Right lobe of liver (tissue), 6 donors: ENCODE results near the gene RABEP1. TPM values are rescaled to one million over a fixed set of nuclear protein-coding genes. Genes with fewer than 3 reads are reported as not detected.

ENCODE experiments used
- ATAC-seq, 4 donors: fragments of 200-7000 bp; cut with Tn5 transposase; one replicate each; pipeline ENCODE4 v1.9.1; 2020; ENCODE audit warnings: mild to moderate bottlenecking in 4 of 4, moderate library complexity in 4 of 4
- DNase-seq, 3 donors: peaks; one replicate each; pipeline ENCODE4 v3.0.0-alpha.2; 2020
- H3K27ac ChIP-seq, 3 donors: fragments of 200-600 bp; one replicate each; pipeline ENCODE4 v1.8.0; 2022
- H3K27me3 ChIP-seq, 2 donors: fragments of 200-600 bp; one replicate each; pipeline ENCODE4 v1.8.0; 2022
- H3K36me3 ChIP-seq, 4 donors: fragments of 200-600 bp; sonication (generic) in 1 of 4; one replicate each; pipeline versions ENCODE4 v1.5.1 to v1.8.0; 2017 to 2022; ENCODE audit warnings: control low read depth in 1 of 4
- H3K4me1 ChIP-seq, 4 donors: fragments of 200-600 bp; sonication (generic) in 1 of 4; one replicate each; pipeline versions ENCODE4 v1.5.1 to v1.8.0; 2017 to 2022; ENCODE audit warnings: control low read depth in 1 of 4
- H3K4me3 ChIP-seq, 3 donors: fragments of 200-600 bp; one replicate each; pipeline ENCODE4 v1.8.0; 2022
- H3K9me3 ChIP-seq, 4 donors: fragments of 200-600 bp; sonication (generic) in 1 of 4; one replicate each; pipeline versions ENCODE4 v1.5.1 to v1.8.0; 2017 to 2022; ENCODE audit warnings: control low read depth in 1 of 4
- POLR2A ChIP-seq: fragments of 450-650 bp; IDR thresholded peaks from one replicate; pipeline ENCODE4 v1.6.1; 2017; ENCODE audit warnings: antibody characterized with exemption, mild to moderate bottlenecking
- WGBS: methylation state at CpG from one replicate; pipeline ENCODE4 v1.1.6; 2018; ENCODE audit warnings: low coverage, low lambda C conversion rate; ENCODE audit not compliant: insufficient coverage; ENCODE audit errors: missing lambda C conversion rate; 5-methylcytosine and 5-hydroxymethylcytosine counted together
- intact Hi-C, 2 donors: fragments of 100-400 bp; cut with DNase I; formaldehyde crosslinking; loops; one replicate each; pipeline versions ENCODE4 v1.11.2 to v1.14.1; 2022
- total RNA-seq, 6 experiments: library from RNA; depleted of rRNA in 2 of 6; stranded (reverse); fragments of >200 nt in 2 of 6; fragmentation: NEBNext Ultra II Directional in 3 of 6; extraction: Animal tissue kit (Norgen Biotek cat#: 25700) in 3 of 6; gene quantifications; one replicate each; pipeline versions ENCODE4 v1.1.0 to v1.2.4, GENCODE V29; 2016 to 2023
- TF ChIP-seq, protein P1 (sequence below), 4 donors: fragments of 200-600 bp in 3 of 4; fragments of 450-650 bp in 1 of 4; IDR thresholded peaks; one replicate each; pipeline versions ENCODE4 v1.5.1 to v1.8.0; 2016 to 2022; ENCODE audit warnings: antibody characterized with exemption in 4 of 4, mild to moderate bottlenecking in 2 of 4
- donor health status: DM: no; HTN: yes; CAD: no.
- donor health status: DM: no; HTN: no; CAD: no.
- donor health status: DM: no; HTN: no; CAD: no.
- donor health status: DM: no; HTN: yes; CAD: no.
- donor health status: DM: no; HTN: yes; CAD: no.

Gene RABEP1
- total RNA-seq, 6 experiments from 2014 or later = 15.5 to 25.4 (median 21.1) TPM

DNA sequence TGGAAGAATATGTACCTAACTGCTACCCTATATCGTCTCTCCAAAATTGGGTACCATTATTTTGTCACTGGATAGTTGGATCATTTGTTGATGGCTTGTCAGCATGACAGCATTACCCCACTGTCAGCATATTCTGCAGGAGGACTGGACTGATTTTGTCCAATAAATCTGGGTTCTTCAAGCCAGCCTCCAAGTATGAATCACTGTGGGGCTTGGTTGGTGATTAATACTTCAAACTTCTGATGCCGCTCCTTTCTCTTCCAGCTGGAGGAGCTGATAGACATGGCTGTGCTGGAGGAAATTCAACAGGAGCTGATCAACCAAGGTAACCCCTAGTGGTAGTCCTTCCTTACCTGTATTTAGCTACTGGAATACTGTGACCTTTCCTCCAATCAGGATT is 140.4 kb downstream of the RABEP1 start:
- TF ChIP-seq, protein P1, sequence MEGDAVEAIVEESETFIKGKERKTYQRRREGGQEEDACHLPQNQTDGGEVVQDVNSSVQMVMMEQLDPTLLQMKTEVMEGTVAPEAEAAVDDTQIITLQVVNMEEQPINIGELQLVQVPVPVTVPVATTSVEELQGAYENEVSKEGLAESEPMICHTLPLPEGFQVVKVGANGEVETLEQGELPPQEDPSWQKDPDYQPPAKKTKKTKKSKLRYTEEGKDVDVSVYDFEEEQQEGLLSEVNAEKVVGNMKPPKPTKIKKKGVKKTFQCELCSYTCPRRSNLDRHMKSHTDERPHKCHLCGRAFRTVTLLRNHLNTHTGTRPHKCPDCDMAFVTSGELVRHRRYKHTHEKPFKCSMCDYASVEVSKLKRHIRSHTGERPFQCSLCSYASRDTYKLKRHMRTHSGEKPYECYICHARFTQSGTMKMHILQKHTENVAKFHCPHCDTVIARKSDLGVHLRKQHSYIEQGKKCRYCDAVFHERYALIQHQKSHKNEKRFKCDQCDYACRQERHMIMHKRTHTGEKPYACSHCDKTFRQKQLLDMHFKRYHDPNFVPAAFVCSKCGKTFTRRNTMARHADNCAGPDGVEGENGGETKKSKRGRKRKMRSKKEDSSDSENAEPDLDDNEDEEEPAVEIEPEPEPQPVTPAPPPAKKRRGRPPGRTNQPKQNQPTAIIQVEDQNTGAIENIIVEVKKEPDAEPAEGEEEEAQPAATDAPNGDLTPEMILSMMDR (IDR thresholded peaks at IDR 0.05) = no peak
- TF ChIP-seq POLR2A = no peak
- H3K27me3 ChIP-seq = no peaks in the 10 kb centered on the region
- intact Hi-C loops = no loop called here
- ATAC-seq = no peak
- no peak for DNase-seq
- 100% methylated on average over 2 of the region's 2 CpGs for WGBS
- no peaks in the 10 kb centered on the region for H3K9me3 ChIP-seq
- H3K27ac ChIP-seq = no peak overlapping the region
- H3K4me3 ChIP-seq = no peak overlapping the region
- peaks cover 0 to 60% (median 35%) of the 10 kb centered on the region in 4 donors for H3K36me3 ChIP-seq
- peaks cover 0 to 20% (median 5%) of the 10 kb centered on the region in 4 donors for H3K4me1 ChIP-seq

DNA sequence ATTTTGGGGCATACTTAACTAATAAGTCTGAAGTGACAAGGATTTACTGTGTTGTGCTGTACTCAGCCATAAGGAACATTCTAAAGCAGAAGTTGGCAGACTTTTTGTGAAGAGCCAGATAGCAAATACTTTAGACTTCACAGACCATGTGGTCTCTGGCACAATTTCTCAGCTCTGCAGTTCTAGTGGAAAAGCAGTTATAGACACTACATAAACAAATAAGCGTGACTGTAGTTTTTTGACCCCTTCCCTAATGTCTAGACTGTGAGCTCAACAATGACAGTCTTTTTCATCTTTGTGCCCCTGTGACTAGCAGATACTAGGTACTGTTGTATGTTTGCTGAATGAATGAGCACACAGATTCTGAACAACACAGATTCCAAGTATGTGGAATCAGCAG is 142.8 kb downstream of the RABEP1 start:
- no peaks in the 10 kb centered on the region for H3K27me3 ChIP-seq
- no peak for TF ChIP-seq POLR2A
- TF ChIP-seq, protein P1 (IDR thresholded peaks at IDR 0.05) = no peak
- ATAC-seq (no peak), DNase-seq (no peak)
- peaks cover 0 to 10% (median 3%) of the 10 kb centered on the region in 4 donors for H3K4me1 ChIP-seq
- WGBS = 77% methylated on average over 1 of the region's 1 CpG
- no peak overlapping the region for H3K4me3 ChIP-seq
- intact Hi-C loops = no loop called here
- H3K27ac ChIP-seq = no peak overlapping the region
- H3K36me3 ChIP-seq = peaks cover 0 to 83% (median 47%) of the 10 kb centered on the region in 4 donors
- no peaks in the 10 kb centered on the region for H3K9me3 ChIP-seq

DNA sequence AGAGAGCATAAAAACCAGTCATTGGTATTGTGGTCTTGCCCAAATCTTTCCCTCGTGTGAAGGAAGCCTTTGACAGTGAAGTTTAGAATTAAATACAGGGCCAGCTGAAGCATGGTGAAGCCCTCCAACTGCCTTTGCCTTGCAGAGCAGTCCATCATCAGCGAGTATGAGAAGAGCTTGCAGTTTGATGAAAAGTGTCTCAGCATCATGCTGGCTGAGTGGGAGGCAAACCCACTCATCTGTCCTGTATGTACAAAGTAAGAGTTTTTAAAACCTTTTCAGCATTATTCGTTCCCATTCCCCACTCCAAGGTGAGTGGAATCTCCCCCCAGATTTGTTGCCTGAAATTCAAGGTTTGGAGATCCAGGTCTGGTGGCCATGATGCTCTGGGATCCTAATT is 143.7 kb downstream of the RABEP1 start:
- intact Hi-C loops = no loop called here
- no peak for DNase-seq
- Histone ChIP-seq H3K4me1 (peaks cover 0 to 5% (median 2%) of the 10 kb centered on the region in 4 donors), H3K9me3 (no peaks in the 10 kb centered on the region), H3K4me3 (no peak overlapping the region), H3K36me3 (peaks cover 0 to 92% (median 47%) of the 10 kb centered on the region in 4 donors), H3K27ac (no peak overlapping the region), H3K27me3 (no peaks in the 10 kb centered on the region)
- TF ChIP-seq, protein P1 (IDR thresholded peaks at IDR 0.05) = no peak
- no peak for TF ChIP-seq POLR2A
- no peak for ATAC-seq
- WGBS = 50% methylated on average over 2 of the region's 3 CpGs

DNA sequence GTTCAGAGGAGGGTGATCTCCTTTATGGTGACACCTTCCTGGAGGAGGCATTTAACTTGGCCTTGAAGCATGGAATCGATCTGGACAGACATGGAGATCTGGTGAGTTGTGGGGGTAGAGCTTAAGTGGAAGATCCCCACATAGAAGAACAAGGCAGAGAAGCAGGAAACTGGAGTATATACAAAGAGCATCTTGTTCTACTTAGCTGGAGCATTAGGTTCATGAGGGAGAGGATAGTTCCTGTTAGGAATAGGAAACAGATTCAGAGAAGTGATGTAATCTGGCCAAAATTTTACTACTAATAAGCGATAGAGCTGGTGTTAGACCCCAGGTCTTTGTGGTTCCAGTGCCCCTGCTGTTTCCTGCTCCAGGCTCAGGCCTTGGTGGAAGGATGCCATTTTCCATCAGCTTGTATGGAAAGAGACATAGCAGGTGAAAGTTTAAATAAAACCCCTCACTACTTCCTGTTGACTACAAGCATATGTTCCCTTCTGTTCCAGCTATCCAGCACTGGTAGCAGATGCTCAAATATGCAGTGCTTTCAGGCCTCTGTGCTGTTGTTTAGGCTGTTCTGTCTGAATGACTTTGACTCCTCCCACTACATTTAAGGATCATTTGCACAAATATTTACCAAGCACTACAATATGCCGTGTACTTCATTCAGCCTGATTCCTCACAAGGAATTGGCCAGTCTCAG is 147.3 kb downstream of the RABEP1 start:
- H3K36me3 ChIP-seq = peaks cover 0 to 98% (median 50%) of the 10 kb centered on the region in 4 donors
- H3K4me3 ChIP-seq = no peak overlapping the region
- DNase-seq (no peak), ATAC-seq (no peak)
- no peaks in the 10 kb centered on the region for H3K27me3 ChIP-seq
- H3K27ac ChIP-seq = no peak overlapping the region
- 57% methylated on average over 2 of the region's 3 CpGs for WGBS
- intact Hi-C loops = no loop called here
- H3K9me3 ChIP-seq = no peaks in the 10 kb centered on the region
- TF ChIP-seq POLR2A = no peak
- TF ChIP-seq, protein P1 (IDR thresholded peaks at IDR 0.05) = no peak
- no peaks in the 10 kb centered on the region for H3K4me1 ChIP-seq
